ENCODE data around the gene LANCL3. TPM values are rescaled to one million over a fixed set of nuclear protein-coding genes. Genes with fewer than 3 reads are reported as not detected.

Gene LANCL3
- total RNA-seq, 1 experiment from 2014 or later: 0.26 TPM

DNA sequence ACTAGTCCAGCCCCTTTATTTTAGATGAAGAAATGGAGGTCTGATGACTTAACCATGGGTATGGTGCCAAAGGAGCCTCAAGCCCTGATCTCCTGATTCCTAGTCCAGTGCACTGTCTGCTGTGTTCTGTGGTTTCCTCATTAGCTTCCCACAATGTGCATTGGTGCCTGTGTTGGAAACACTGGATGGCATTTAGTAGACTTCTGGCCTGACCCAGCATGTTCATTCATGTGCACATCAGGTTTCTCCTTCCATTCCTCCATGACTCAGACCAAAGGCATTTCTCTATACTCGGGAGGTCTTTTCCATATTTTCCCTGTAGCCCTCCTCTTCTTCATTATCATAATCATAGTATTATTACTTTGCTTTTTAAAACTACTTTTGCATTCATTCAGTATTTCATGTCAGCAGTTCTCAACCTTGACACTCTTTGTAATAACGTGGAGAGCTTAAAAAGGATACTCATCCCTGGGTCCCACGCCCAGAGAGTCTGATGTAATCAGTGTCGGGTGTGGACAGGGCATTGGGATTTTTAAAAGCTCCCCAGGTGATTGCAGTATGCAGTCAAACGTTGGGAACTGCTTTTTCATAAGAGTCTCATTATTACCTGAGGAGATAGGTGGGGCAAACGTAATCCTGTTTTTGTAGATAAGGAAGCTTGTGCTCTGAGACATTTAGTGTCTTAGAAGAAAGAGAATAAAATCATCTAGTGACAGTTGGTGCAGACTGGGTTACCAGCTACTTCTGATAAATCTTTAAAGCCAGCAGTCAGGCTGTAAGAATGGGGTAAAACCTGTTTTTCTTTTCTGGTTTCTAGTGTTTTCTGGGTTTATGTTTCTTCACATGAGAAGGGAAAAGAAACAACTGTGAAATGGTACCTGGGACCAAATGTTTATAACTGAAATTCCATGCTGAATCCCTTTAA lies 73.2 kb downstream of the LANCL3 start:
- H3K27ac ChIP-seq (ENCODE audit: insufficient read length, low read depth, low read length): no peak overlapping the region
- no peak overlapping the region for H3K18ac ChIP-seq (ENCODE audit: insufficient read length, low read depth, low read length)
- no peaks in the 10 kb centered on the region for H3K27me3 Mint-ChIP-seq (ENCODE audit: low read depth)
- TF ChIP-seq, protein P1, sequence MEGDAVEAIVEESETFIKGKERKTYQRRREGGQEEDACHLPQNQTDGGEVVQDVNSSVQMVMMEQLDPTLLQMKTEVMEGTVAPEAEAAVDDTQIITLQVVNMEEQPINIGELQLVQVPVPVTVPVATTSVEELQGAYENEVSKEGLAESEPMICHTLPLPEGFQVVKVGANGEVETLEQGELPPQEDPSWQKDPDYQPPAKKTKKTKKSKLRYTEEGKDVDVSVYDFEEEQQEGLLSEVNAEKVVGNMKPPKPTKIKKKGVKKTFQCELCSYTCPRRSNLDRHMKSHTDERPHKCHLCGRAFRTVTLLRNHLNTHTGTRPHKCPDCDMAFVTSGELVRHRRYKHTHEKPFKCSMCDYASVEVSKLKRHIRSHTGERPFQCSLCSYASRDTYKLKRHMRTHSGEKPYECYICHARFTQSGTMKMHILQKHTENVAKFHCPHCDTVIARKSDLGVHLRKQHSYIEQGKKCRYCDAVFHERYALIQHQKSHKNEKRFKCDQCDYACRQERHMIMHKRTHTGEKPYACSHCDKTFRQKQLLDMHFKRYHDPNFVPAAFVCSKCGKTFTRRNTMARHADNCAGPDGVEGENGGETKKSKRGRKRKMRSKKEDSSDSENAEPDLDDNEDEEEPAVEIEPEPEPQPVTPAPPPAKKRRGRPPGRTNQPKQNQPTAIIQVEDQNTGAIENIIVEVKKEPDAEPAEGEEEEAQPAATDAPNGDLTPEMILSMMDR (conservative IDR thresholded peaks at IDR 0.05): no peak
- H2AFZ ChIP-seq (ENCODE audit: low read length): no peak overlapping the region
- no peak overlapping the region for H3K9ac ChIP-seq (ENCODE audit: extremely low read depth, insufficient read length, low read length)
- H3T11ph ChIP-seq (ENCODE audit: low read length): no peak overlapping the region
- no peak overlapping the region for H2BK15ac ChIP-seq (ENCODE audit: low read depth, low read length)
- H3K9me3 ChIP-seq (ENCODE audit: control insufficient read depth, low read depth, low read length): no peaks in the 10 kb centered on the region
- no peaks in the 10 kb centered on the region for H3K23me2 ChIP-seq (ENCODE audit: insufficient read length, low read depth, low read length, poor library complexity, severe bottlenecking)
- no CpG with 5 or more reads among the region's 6 CpGs for WGBS (ENCODE audit: extremely low coverage, insufficient read length, low lambda C conversion rate)
- H3K4me1 Mint-ChIP-seq: peaks cover 0 to 7% of the 10 kb centered on the region in 2 experiments; a peak in 2 of 4 replicates
- DNase-seq: no peak
- H3K23ac ChIP-seq (ENCODE audit: insufficient read length, low read depth, low read length): no peak overlapping the region
- no peaks in the 10 kb centered on the region for H4K20me1 ChIP-seq (ENCODE audit: control insufficient read depth, insufficient read depth, insufficient read length)
- no peak overlapping the region for H3K4ac ChIP-seq (ENCODE audit: low read depth, low read length)
- no peak overlapping the region for H3K4me2 ChIP-seq (ENCODE audit: insufficient read depth, insufficient read length, low read length)
- no peak overlapping the region for H2BK12ac ChIP-seq (ENCODE audit: insufficient read length, low read depth, low read length)
- no peaks in the 10 kb centered on the region for H3K4me1 ChIP-seq (ENCODE audit: insufficient read depth, low read length)
- no peak overlapping the region for H4K5ac ChIP-seq (ENCODE audit: insufficient read length, low read depth, low read length)
- no peak overlapping the region for H2BK20ac ChIP-seq (ENCODE audit: low read depth, low read length, poor library complexity, severe bottlenecking)
- H3K27ac Mint-ChIP-seq: no peak overlapping the region
- H3K56ac ChIP-seq (ENCODE audit: insufficient read length, low read depth, low read length): no peak overlapping the region
- no peaks in the 10 kb centered on the region for H3K27me3 ChIP-seq (ENCODE audit: insufficient read depth, low read length)
- no peak overlapping the region for H3K4me3 Mint-ChIP-seq
- H4K91ac ChIP-seq (ENCODE audit: insufficient read length, low read depth, low read length): no peak overlapping the region
- H2BK120ac ChIP-seq (ENCODE audit: low read depth, low read length, poor library complexity, severe bottlenecking): no peak overlapping the region
- no peak overlapping the region for H3K14ac ChIP-seq (ENCODE audit: insufficient read depth, low read length)
- no peaks in the 10 kb centered on the region for H3K79me1 ChIP-seq (ENCODE audit: insufficient read depth, low read depth, low read length, poor library complexity, severe bottlenecking)
- peaks cover 0 to 5% (median 2%) of the 10 kb centered on the region in 3 experiments; a peak in 2 of 7 replicates for H3K36me3 Mint-ChIP-seq (ENCODE audit: insufficient read depth in 1 of 3, low read depth in 3 of 3)
- no peak overlapping the region for H2BK5ac ChIP-seq (ENCODE audit: insufficient read length, low read length)
- no peak overlapping the region for H4K8ac ChIP-seq (replicated peaks; ENCODE audit: insufficient read length, low read depth, low read length)
- peaks cover 55 to 61% of the 10 kb centered on the region in 2 experiments for H3K9me3 Mint-ChIP-seq
- no peak overlapping the region for H2AK5ac ChIP-seq (ENCODE audit: insufficient read length, low read length)
- no peaks in the 10 kb centered on the region for H3K79me2 ChIP-seq (ENCODE audit: insufficient read depth, low read length)
